HUES6 (cell line): ENCODE results near the gene CCNB2.

Experiments
- H3K27ac ChIP-seq: 2 replicates; pipeline ENCODE4 v1.7.0; 2013; ENCODE audit warnings: low read depth, mild to moderate bottlenecking, low read length, inconsistent platforms
- H3K27me3 ChIP-seq: 2 replicates; pipeline ENCODE4 v1.6.1; 2013; ENCODE audit warnings: low read length; ENCODE audit not compliant: control insufficient read depth, insufficient read depth
- H3K36me3 ChIP-seq: 2 replicates; pipeline ENCODE4 v1.6.1; 2013; ENCODE audit warnings: low read length; ENCODE audit not compliant: control insufficient read depth, insufficient read depth
- H3K4me1 ChIP-seq: 2 replicates; pipeline ENCODE4 v1.6.1; 2013; ENCODE audit warnings: low read length; ENCODE audit not compliant: control insufficient read depth, insufficient read depth
- H3K4me3 ChIP-seq: 2 replicates; pipeline ENCODE4 v1.5.1; 2013; ENCODE audit warnings: low read depth, low read length
- H3K9ac ChIP-seq: one replicate; pipeline ENCODE4 v1.6.1; 2013; ENCODE audit warnings: mild to moderate bottlenecking, low read length
- H3K9me3 ChIP-seq: 2 replicates; pipeline ENCODE4 v1.6.1; 2013; ENCODE audit warnings: low read depth, low read length; ENCODE audit not compliant: control insufficient read depth, insufficient read depth

The CCNB2 gene

GRCh38 chr15:59104912-59105732 lies at the start of gene CCNB2:
CCNB2 (plus strand) TSS chr15:59105146; CDS start chr15:59105269, 123 bp downstream.
- Histone ChIP-seq H3K4me3 (peak within 1 kb of the TSS; percentile 94), H3K4me1 (no peaks in the 10 kb centered on the region), H3K36me3 (peaks cover 30% of the 10 kb centered on the region), H3K9ac (peak within 1 kb of the TSS; percentile 97), H3K27me3 (no peaks in the 10 kb centered on the region), H3K9me3 (no peaks in the 10 kb centered on the region), H3K27ac (peak within 1 kb of the TSS; percentile 83)

GRCh38 chr15:59059076-59059597 lies 45.8 kb upstream of the CCNB2 start:
- Histone ChIP-seq H3K36me3 (peaks cover 78% of the 10 kb centered on the region), H3K4me3 (no peak overlapping the region), H3K4me1 (no peaks in the 10 kb centered on the region; the same call in 1 of the 2 replicates), H3K9ac (no peak overlapping the region), H3K9me3 (no peaks in the 10 kb centered on the region), H3K27me3 (no peaks in the 10 kb centered on the region), H3K27ac (no peak overlapping the region)

- H3K9ac ChIP-seq: no peak overlapping the region
- H3K4me3 ChIP-seq: no peak overlapping the region
- H3K4me1 ChIP-seq: no peaks in the 10 kb centered on the region; the same call in 1 of the 2 replicates
- no peak overlapping the region for H3K27ac ChIP-seq
- peaks cover 75% of the 10 kb centered on the region for H3K36me3 ChIP-seq
- no peaks in the 10 kb centered on the region for H3K9me3 ChIP-seq
- no peaks in the 10 kb centered on the region for H3K27me3 ChIP-seq
These were observed 44.6 kb upstream of the CCNB2 start for GRCh38 chr15:59060348-59060747.

GRCh38 chr15:59063042-59063441 lies 41.9 kb upstream of the CCNB2 start:
- Histone ChIP-seq H3K36me3 (peaks cover 74% of the 10 kb centered on the region), H3K9ac (no peak overlapping the region), H3K27ac (no peak overlapping the region), H3K27me3 (no peaks in the 10 kb centered on the region), H3K4me1 (no peaks in the 10 kb centered on the region; the same call in 1 of the 2 replicates), H3K4me3 (no peak overlapping the region), H3K9me3 (no peaks in the 10 kb centered on the region)

- Histone ChIP-seq H3K9me3 (no peaks in the 10 kb centered on the region), H3K27ac (no peak overlapping the region), H3K4me3 (no peak overlapping the region), H3K36me3 (peaks cover 50% of the 10 kb centered on the region), H3K9ac (no peak overlapping the region), H3K4me1 (no peaks in the 10 kb centered on the region), H3K27me3 (no peaks in the 10 kb centered on the region)
These were observed 35.5 kb upstream of the CCNB2 start for GRCh38 chr15:59069430-59069829.

GRCh38 chr15:59074607-59075006 lies 30.3 kb upstream of the CCNB2 start:
- no peak overlapping the region for H3K27ac ChIP-seq
- H3K27me3 ChIP-seq: no peaks in the 10 kb centered on the region
- no peaks in the 10 kb centered on the region for H3K4me1 ChIP-seq
- no peak overlapping the region for H3K9ac ChIP-seq
- no peak overlapping the region for H3K4me3 ChIP-seq
- H3K9me3 ChIP-seq: no peaks in the 10 kb centered on the region
- peaks cover 47% of the 10 kb centered on the region for H3K36me3 ChIP-seq

GRCh38 chr15:59087731-59088130 lies 17.2 kb upstream of the CCNB2 start:
- H3K36me3 ChIP-seq: peaks cover 70% of the 10 kb centered on the region
- H3K27ac ChIP-seq: no peak overlapping the region
- no peaks in the 10 kb centered on the region for H3K9me3 ChIP-seq
- H3K4me3 ChIP-seq: no peak overlapping the region
- no peaks in the 10 kb centered on the region for H3K27me3 ChIP-seq
- no peak overlapping the region for H3K9ac ChIP-seq
- H3K4me1 ChIP-seq: no peaks in the 10 kb centered on the region; the same call in 1 of the 2 replicates

- no peaks in the 10 kb centered on the region for H3K9me3 ChIP-seq
- H3K9ac ChIP-seq: no peak overlapping the region
- H3K4me3 ChIP-seq: no peak overlapping the region
- no peak overlapping the region for H3K27ac ChIP-seq
- H3K4me1 ChIP-seq: no peaks in the 10 kb centered on the region
- no peaks in the 10 kb centered on the region for H3K27me3 ChIP-seq
- H3K36me3 ChIP-seq: peaks cover 75% of the 10 kb centered on the region
These were observed 10.9 kb upstream of the CCNB2 start for GRCh38 chr15:59094077-59094476.

GRCh38 chr15:59096429-59096828 lies 8.5 kb upstream of the CCNB2 start:
- Histone ChIP-seq H3K4me3 (no peak overlapping the region), H3K4me1 (no peaks in the 10 kb centered on the region), H3K27ac (no peak overlapping the region), H3K9me3 (no peaks in the 10 kb centered on the region), H3K27me3 (no peaks in the 10 kb centered on the region), H3K9ac (no peak overlapping the region), H3K36me3 (peaks cover 55% of the 10 kb centered on the region)

GRCh38 chr15:59099162-59099685 lies 5.7 kb upstream of the CCNB2 start:
- Histone ChIP-seq H3K9me3 (no peaks in the 10 kb centered on the region), H3K4me1 (no peaks in the 10 kb centered on the region), H3K4me3 (no peak overlapping the region), H3K27ac (no peak overlapping the region), H3K27me3 (no peaks in the 10 kb centered on the region), H3K9ac (no peak overlapping the region), H3K36me3 (peaks cover 29% of the 10 kb centered on the region)

- H3K4me1 ChIP-seq: no peaks in the 10 kb centered on the region
- H3K9ac ChIP-seq: peak overlapping the region; percentile 76
- peaks cover 27% of the 10 kb centered on the region for H3K36me3 ChIP-seq
- H3K27ac ChIP-seq: peak overlapping the region; percentile 83; the same call in 1 of the 2 replicates
- peak overlapping the region; percentile 94 for H3K4me3 ChIP-seq
- H3K9me3 ChIP-seq: no peaks in the 10 kb centered on the region
- H3K27me3 ChIP-seq: no peaks in the 10 kb centered on the region
These were observed 389 bp upstream of the CCNB2 start for GRCh38 chr15:59104602-59104911.
